Measurements from ENCODE around the gene RB1.

Gene RB1

GRCh38 chr13:48275507-48275906, 28.0 kb upstream of the RB1 start:
- no peak for DNase-seq
- CTCF ChIA-PET, result interaction anchor here (0.7 kb wide), 1 partner anchor 460 kb away, joined by 3 read pairs; no protein-coding TSS in a partner anchor
- Mint-ChIP-seq H3K9me3 (no peaks in the 10 kb centered on the region), H3K36me3 (peaks cover 18% of the 10 kb centered on the region), H3K4me3 (no peak overlapping the region), H3K27ac (no peak overlapping the region), H3K4me1 (no peaks in the 10 kb centered on the region), H3K27me3 (no peaks in the 10 kb centered on the region)

- no peak overlapping the region for H3K4me3 Mint-ChIP-seq
- H3K27ac Mint-ChIP-seq, result no peak overlapping the region
- H3K36me3 Mint-ChIP-seq, result peaks cover 3% of the 10 kb centered on the region
- H3K4me1 Mint-ChIP-seq, result no peaks in the 10 kb centered on the region
- CTCF ChIA-PET, result no interaction called here
- no peak for DNase-seq
- H3K9me3 Mint-ChIP-seq, result no peaks in the 10 kb centered on the region
- no peaks in the 10 kb centered on the region for H3K27me3 Mint-ChIP-seq
Measured at GRCh38 chr13:48278806-48279205, 24.7 kb upstream of the RB1 start.

- no peaks in the 10 kb centered on the region for H3K36me3 Mint-ChIP-seq
- CTCF ChIA-PET, result no interaction called here
- H3K27me3 Mint-ChIP-seq, result peaks cover 5% of the 10 kb centered on the region
- no peak overlapping the region for H3K27ac Mint-ChIP-seq
- no peaks in the 10 kb centered on the region for H3K9me3 Mint-ChIP-seq
- H3K4me1 Mint-ChIP-seq, result no peaks in the 10 kb centered on the region
- DNase-seq, result no peak
- no peak overlapping the region for H3K4me3 Mint-ChIP-seq
Measured at GRCh38 chr13:48281556-48281955, 22.0 kb upstream of the RB1 start.

GRCh38 chr13:48291730-48292129, 11.8 kb upstream of the RB1 start:
- Mint-ChIP-seq H3K9me3 (no peaks in the 10 kb centered on the region), H3K27ac (no peak overlapping the region), H3K4me3 (no peak overlapping the region), H3K4me1 (peaks cover 5% of the 10 kb centered on the region), H3K36me3 (no peaks in the 10 kb centered on the region), H3K27me3 (peaks cover 18% of the 10 kb centered on the region)
- DNase-seq, result no peak
- CTCF ChIA-PET, result interaction anchor here (1.2 to 1.4 kb wide), 2 partner anchors 14 to 65 kb away, joined by 3 read pairs; no protein-coding TSS in a partner anchor

GRCh38 chr13:48292650-48293049, 10.9 kb upstream of the RB1 start:
- Mint-ChIP-seq H3K27me3 (peaks cover 14% of the 10 kb centered on the region), H3K36me3 (no peaks in the 10 kb centered on the region), H3K9me3 (no peaks in the 10 kb centered on the region), H3K4me1 (peaks cover 9% of the 10 kb centered on the region), H3K4me3 (no peak overlapping the region), H3K27ac (no peak overlapping the region)
- DNase-seq, result no peak
- CTCF ChIA-PET, result no interaction called here

GRCh38 chr13:48294653-48295052, 8.9 kb upstream of the RB1 start:
- H3K4me1 Mint-ChIP-seq, result peaks cover 9% of the 10 kb centered on the region
- peaks cover 14% of the 10 kb centered on the region for H3K27me3 Mint-ChIP-seq
- H3K9me3 Mint-ChIP-seq, result no peaks in the 10 kb centered on the region
- no peak for DNase-seq
- CTCF ChIA-PET, result no interaction called here
- no peak overlapping the region for H3K4me3 Mint-ChIP-seq
- no peaks in the 10 kb centered on the region for H3K36me3 Mint-ChIP-seq
- H3K27ac Mint-ChIP-seq, result no peak overlapping the region

- H3K4me3 Mint-ChIP-seq, result no peak overlapping the region
- no peaks in the 10 kb centered on the region for H3K9me3 Mint-ChIP-seq
- peaks cover 9% of the 10 kb centered on the region for H3K4me1 Mint-ChIP-seq
- H3K36me3 Mint-ChIP-seq, result no peaks in the 10 kb centered on the region
- no peak overlapping the region for H3K27ac Mint-ChIP-seq
- CTCF ChIA-PET, result no interaction called here
- H3K27me3 Mint-ChIP-seq, result peaks cover 13% of the 10 kb centered on the region
- DNase-seq, result no peak
Measured at GRCh38 chr13:48295271-48295670, 8.3 kb upstream of the RB1 start.

GRCh38 chr13:48296528-48296927, 7.0 kb upstream of the RB1 start:
- peaks cover 5% of the 10 kb centered on the region for H3K27me3 Mint-ChIP-seq
- no peak overlapping the region for H3K4me3 Mint-ChIP-seq
- no peaks in the 10 kb centered on the region for H3K36me3 Mint-ChIP-seq
- no peak for DNase-seq
- no peak overlapping the region for H3K27ac Mint-ChIP-seq
- CTCF ChIA-PET, result no interaction called here
- peaks cover 9% of the 10 kb centered on the region for H3K4me1 Mint-ChIP-seq
- no peaks in the 10 kb centered on the region for H3K9me3 Mint-ChIP-seq

- Mint-ChIP-seq H3K9me3 (no peaks in the 10 kb centered on the region), H3K4me3 (no peak overlapping the region), H3K36me3 (no peaks in the 10 kb centered on the region), H3K27ac (no peak overlapping the region), H3K27me3 (no peaks in the 10 kb centered on the region), H3K4me1 (peaks cover 10% of the 10 kb centered on the region)
- no peak for DNase-seq
- CTCF ChIA-PET, result no interaction called here
Measured at GRCh38 chr13:48297131-48297786, 6.3 kb upstream of the RB1 start.

- Mint-ChIP-seq H3K27me3 (no peaks in the 10 kb centered on the region), H3K4me3 (no peak overlapping the region), H3K36me3 (peaks cover 8% of the 10 kb centered on the region), H3K4me1 (peaks cover 20% of the 10 kb centered on the region), H3K9me3 (no peaks in the 10 kb centered on the region), H3K27ac (no peak overlapping the region)
- DNase-seq, result no peak
- CTCF ChIA-PET, result interaction anchor here (0.8 kb wide), 1 partner anchor 174 kb away, joined by 3 read pairs; no protein-coding TSS in a partner anchor
Measured at GRCh38 chr13:48299591-48299990, 4.0 kb upstream of the RB1 start.

- peak overlapping the region; percentile 99 for H3K27ac Mint-ChIP-seq
- H3K9me3 Mint-ChIP-seq, result no peaks in the 10 kb centered on the region
- H3K4me3 Mint-ChIP-seq, result peak overlapping the region; percentile 86
- H3K4me1 Mint-ChIP-seq, result peaks cover 36% of the 10 kb centered on the region
- peaks cover 23% of the 10 kb centered on the region for H3K36me3 Mint-ChIP-seq
- CTCF ChIA-PET, result interaction anchor here (1.2 to 2.3 kb wide), 4 partner anchors 66 to 208 kb away, joined by 4 to 8 read pairs (median 5); partner anchors contain the start of genes ITM2B and MED4
- no peaks in the 10 kb centered on the region for H3K27me3 Mint-ChIP-seq
- DNase-seq, result no peak
Measured at GRCh38 chr13:48302871-48303358, 636 bp upstream of the RB1 start.

- H3K9me3 Mint-ChIP-seq, result no peaks in the 10 kb centered on the region
- peak overlapping the region; percentile 99 for H3K27ac Mint-ChIP-seq
- H3K27me3 Mint-ChIP-seq, result no peaks in the 10 kb centered on the region
- H3K4me3 Mint-ChIP-seq, result peak overlapping the region; percentile 86
- peak; percentile 53 for DNase-seq
- peaks cover 27% of the 10 kb centered on the region for H3K36me3 Mint-ChIP-seq
- H3K4me1 Mint-ChIP-seq, result peaks cover 40% of the 10 kb centered on the region
- CTCF ChIA-PET, result interaction anchor here (1.7 kb wide), 1 partner anchor 13 kb away, joined by 3 read pairs; no protein-coding TSS in a partner anchor
Measured at GRCh38 chr13:48304143-48304876, 759 bp downstream of the RB1 start.

- CTCF ChIA-PET, result no interaction called here
- Mint-ChIP-seq H3K27ac (no peak overlapping the region), H3K36me3 (peaks cover 45% of the 10 kb centered on the region), H3K4me1 (peaks cover 29% of the 10 kb centered on the region), H3K9me3 (no peaks in the 10 kb centered on the region), H3K27me3 (no peaks in the 10 kb centered on the region), H3K4me3 (no peak overlapping the region)
- no peak for DNase-seq
Measured at GRCh38 chr13:48311223-48311622, 7.7 kb downstream of the RB1 start.

GRCh38 chr13:48315969-48316650, 12.6 kb downstream of the RB1 start:
- Mint-ChIP-seq H3K4me3 (no peak overlapping the region), H3K4me1 (peaks cover 38% of the 10 kb centered on the region), H3K36me3 (peaks cover 68% of the 10 kb centered on the region), H3K27ac (no peak overlapping the region), H3K9me3 (no peaks in the 10 kb centered on the region), H3K27me3 (peaks cover 16% of the 10 kb centered on the region)
- CTCF ChIA-PET, result interaction anchor here (1.0 kb wide), 1 partner anchor 18 kb away, joined by 4 read pairs; no protein-coding TSS in a partner anchor
- DNase-seq, result no peak

Data from activated naive CD4-positive, alpha-beta T cell treated with anti-CD3 and anti-CD28 coated beads, Interleukin-2, amount 10 ng/mL, durations not matched to agents 7 days and 5 days (primary cell).